A549 (cell line): ENCODE measurements around the gene UNC5CL.

Experiments used
- CTCF ChIP-seq: fragments of >200 bp; sonication (Bioruptor Twin); formaldehyde crosslinking; IDR thresholded peaks from 3 replicates; pipeline ENCODE4 v1.5.1; 2016
- MAX ChIP-seq: IDR thresholded peaks from 2 replicates; pipeline ENCODE4 v1.6.1; 2012
- PHF8 ChIP-seq: fragments of 200-600 bp; sonication (generic); IDR thresholded peaks from 2 replicates; pipeline ENCODE4 v1.6.1; 2016; ENCODE audit warnings: low read depth, mild to moderate bottlenecking, antibody characterized with exemption, moderate library complexity, borderline replicate concordance
- POLR2A ChIP-seq: IDR thresholded peaks from 2 replicates; pipeline ENCODE4 v1.6.1; 2012; ENCODE audit warnings: mild to moderate bottlenecking, low read length
- RNF2 ChIP-seq: fragments of 200-600 bp; sonication (generic); IDR thresholded peaks from 2 replicates; pipeline ENCODE4 v1.6.1; 2016; ENCODE audit warnings: low read depth, mild to moderate bottlenecking, antibody characterized with exemption, moderate library complexity, borderline replicate concordance
- SREBF2 ChIP-seq: fragments of 450-650 bp; IDR thresholded peaks from 2 replicates; pipeline ENCODE4 v1.6.1; 2014; ENCODE audit warnings: mild to moderate bottlenecking, moderate library complexity

GRCh38 chr6:40990301-40990700 is 48.7 kb downstream of the UNC5CL start:
- no peak for TF ChIP-seq CTCF
- no peak for TF ChIP-seq RNF2
- TF ChIP-seq MAX: no peak
- TF ChIP-seq PHF8: no peak
- TF ChIP-seq POLR2A: no peak
- no peak for TF ChIP-seq SREBF2
